GM19351 (cell line): ENCODE data around the gene LPIN1.
"Not testable (repeated sequence)": the region's sequence is repeated elsewhere in the genome, so short reads cannot be mapped to it uniquely, and the experiment has no call there.

Experiments used
- ATAC-seq: cut with Tn5 transposase; IDR thresholded peaks from one replicate; pipeline ENCODE4 v1.9.1; 2021; ENCODE audit warnings: mild to moderate bottlenecking, moderate library complexity; ENCODE audit not compliant: unreplicated experiment

The LPIN1 gene

GRCh38 chr2:11759182-11759975 is 12.9 kb downstream of the LPIN1 start:
- ATAC-seq = not testable (repeated sequence)

- no peak for ATAC-seq
These were observed 14.8 kb downstream of the LPIN1 start for GRCh38 chr2:11761259-11761658.

- ATAC-seq = no peak
These were observed 15.6 kb downstream of the LPIN1 start for GRCh38 chr2:11762031-11762430.

- ATAC-seq = no peak
These were observed 16.5 kb downstream of the LPIN1 start for GRCh38 chr2:11762799-11763461.

GRCh38 chr2:11764359-11764758 is 17.9 kb downstream of the LPIN1 start:
- ATAC-seq = no peak

GRCh38 chr2:11764920-11765319 is 18.5 kb downstream of the LPIN1 start:
- no peak for ATAC-seq

- ATAC-seq = no peak
These were observed 19.1 kb downstream of the LPIN1 start for GRCh38 chr2:11765501-11765900.

GRCh38 chr2:11766016-11766415 is 19.6 kb downstream of the LPIN1 start:
- ATAC-seq = no peak

GRCh38 chr2:11767779-11768178 is 21.3 kb downstream of the LPIN1 start:
- ATAC-seq = no peak

GRCh38 chr2:11768946-11769345 is 22.5 kb downstream of the LPIN1 start:
- ATAC-seq = no peak

GRCh38 chr2:11769516-11769915 is 23.1 kb downstream of the LPIN1 start:
- ATAC-seq = no peak

- ATAC-seq = no peak
These were observed 24.2 kb downstream of the LPIN1 start for GRCh38 chr2:11770531-11771188.

GRCh38 chr2:11771971-11772615 is 25.7 kb downstream of the LPIN1 start:
- ATAC-seq = no peak

- ATAC-seq = no peak
These were observed 26.7 kb downstream of the LPIN1 start for GRCh38 chr2:11773111-11773510.

- ATAC-seq = no peak
These were observed 27.5 kb downstream of the LPIN1 start for GRCh38 chr2:11773747-11774525.

GRCh38 chr2:11774600-11774999 is 28.2 kb downstream of the LPIN1 start:
- no peak for ATAC-seq

GRCh38 chr2:11775384-11775783 is 29.0 kb downstream of the LPIN1 start:
- ATAC-seq = peak; percentile 80

GRCh38 chr2:11777066-11777782 is 30.8 kb downstream of the LPIN1 start:
- no peak for ATAC-seq

- no peak for ATAC-seq
These were observed 31.5 kb downstream of the LPIN1 start for GRCh38 chr2:11777886-11778415.

GRCh38 chr2:11778416-11778815 is 32.0 kb downstream of the LPIN1 start:
- ATAC-seq = no peak
